D721Med (cell line): ENCODE data around the gene SH3PXD2A.

Experiments used
- DNase-seq: peaks from one replicate; pipeline ENCODE4 v3.0.0; 2011; ENCODE audit warnings: low spot score; ENCODE audit not compliant: insufficient read length
- FAIRE-seq: peaks from 2 replicates; lab custom pipeline; 2011; peaks lifted over from hg19 to GRCh38; lab: Jason Lieb, UNC
- CTCF ChIP-seq: IDR thresholded peaks from 2 replicates; pipeline ENCODE4 v1.5.1; 2012; ENCODE audit warnings: mild to moderate bottlenecking, control low read depth; ENCODE audit not compliant: insufficient read depth; ENCODE audit errors: missing control alignments

SH3PXD2A gene

GRCh38 chr10:103553743-103554487 lies 301.5 kb downstream of the SH3PXD2A start:
- DNase-seq, result no peak
- TF ChIP-seq CTCF, result no peak
- no peak for FAIRE-seq

- FAIRE-seq (no peak), DNase-seq (no peak)
- TF ChIP-seq CTCF, result no peak
Observed at GRCh38 chr10:103552856-103553742, 302.3 kb downstream of the SH3PXD2A start.

GRCh38 chr10:103551619-103552602 lies 303.5 kb downstream of the SH3PXD2A start:
- DNase-seq, result no peak
- TF ChIP-seq CTCF, result no peak
- no peak for FAIRE-seq

GRCh38 chr10:103550229-103550628 lies 305.1 kb downstream of the SH3PXD2A start:
- no peak for FAIRE-seq
- DNase-seq, result peak; percentile 5
- TF ChIP-seq CTCF, result no peak

- DNase-seq, result no peak
- no peak for TF ChIP-seq CTCF
- no peak for FAIRE-seq
Observed at GRCh38 chr10:103549349-103549685, 306.1 kb downstream of the SH3PXD2A start.

- FAIRE-seq (no peak), DNase-seq (peak; percentile 4)
- TF ChIP-seq CTCF, result no peak
Observed at GRCh38 chr10:103548581-103549348, 306.6 kb downstream of the SH3PXD2A start.
